ENCODE measurements around the gene GPR146. TPM values are rescaled to one million over a fixed set of nuclear protein-coding genes. Genes with fewer than 3 reads are reported as not detected.

The GPR146 gene
- total and polyA plus RNA-seq, 2 of the 8 experiments (the other 6 are each of a cell fraction or from before 2014, with no cell fraction given) = 1.8 to 2.7 TPM

GRCh38 chr7:1095621-1096155 lies 51.3 kb downstream of the GPR146 start:
- Histone ChIP-seq H3K9me3 (ENCODE audit: insufficient read depth in 2 of 2, low read depth in 1 of 2, low read length in 1 of 2) (no peaks in the 10 kb centered on the region), H2BK120ac (replicated peaks; ENCODE audit: low read depth, low read length) (no peak overlapping the region), H3K36me3 (ENCODE audit: control insufficient read depth in 2 of 4, insufficient read depth in 4 of 4, low read length in 3 of 4) (peaks cover 0 to 4% (median 0%) of the 10 kb centered on the region in 4 experiments; a peak in 3 of 8 replicates), H4K20me1 (replicated peaks in 1 of 2; ENCODE audit: control insufficient read depth in 1 of 2, insufficient read depth in 2 of 2, low read length in 2 of 2) (peaks cover 5 to 23% of the 10 kb centered on the region in 2 experiments), H3K4me3 (ENCODE audit: extremely low read depth in 1 of 4, insufficient read depth in 2 of 4, low read depth in 3 of 4, low read length in 4 of 4) (no peak overlapping the region), H3K27ac (ENCODE audit: low read depth, low read length) (no peak overlapping the region; the same call in 1 of the 2 replicates), H3K4me1 (replicated peaks in 1 of 4; ENCODE audit: control insufficient read depth in 3 of 4, insufficient read depth in 4 of 4, low read length in 3 of 4) (no peaks in the 10 kb centered on the region; a peak in 1 of 7 replicates), H2BK5ac (ENCODE audit: low read depth, low read length) (peak overlapping the region; percentile 56), H3K23ac (ENCODE audit: insufficient read length) (no peak overlapping the region), H3K79me2 (ENCODE audit: control insufficient read depth in 1 of 2, insufficient read depth in 2 of 2, low read length in 2 of 2) (peaks cover 0 to 7% of the 10 kb centered on the region in 2 experiments; a peak in 1 of 4 replicates), H2AFZ (ENCODE audit: low read length) (no peak overlapping the region), H4K8ac (ENCODE audit: extremely low read depth, insufficient read depth, low read length) (no peak overlapping the region), H3K9ac (replicated peaks in 1 of 4; ENCODE audit: extremely low read depth in 1 of 4, low read depth in 3 of 4, low read length in 3 of 4) (no peak overlapping the region), H3K4me2 (ENCODE audit: insufficient read depth in 1 of 2, low read depth in 2 of 2, low read length in 2 of 2) (no peak overlapping the region), H4K5ac (ENCODE audit: insufficient read length, low read depth, low read length) (no peak overlapping the region), H3K4ac (replicated peaks; ENCODE audit: insufficient read length, low read depth, low read length) (no peak overlapping the region), H2BK12ac (ENCODE audit: low read depth, low read length) (no peak overlapping the region), H2BK20ac (ENCODE audit: low read length) (no peak overlapping the region), H3K79me1 (ENCODE audit: low read depth, low read length) (peaks cover 18% of the 10 kb centered on the region), H3K18ac (ENCODE audit: extremely low read depth, low read length) (no peak overlapping the region), H3K27me3 (replicated peaks in 1 of 4; ENCODE audit: control insufficient read depth in 3 of 4, extremely low read depth in 1 of 4, insufficient read depth in 3 of 4, low read length in 3 of 4) (no peaks in the 10 kb centered on the region), H3K56ac (replicated peaks; ENCODE audit: insufficient read length, low read depth, low read length) (no peak overlapping the region), H2BK15ac (ENCODE audit: low read length) (no peak overlapping the region), H3K23me2 (ENCODE audit: low read depth, low read length) (no peaks in the 10 kb centered on the region), H2AK5ac (ENCODE audit: low read depth, low read length) (no peak overlapping the region), H4K91ac (replicated peaks; ENCODE audit: insufficient read length, low read length) (no peak overlapping the region), H3K14ac (ENCODE audit: insufficient read length) (no peak overlapping the region)
- 88% methylated on average over 23 of the region's 23 CpGs; no CpG with 5 or more reads in 1 of the 2 experiments for WGBS, 2 experiments (ENCODE audit: extremely low coverage in 1 of 2, insufficient coverage in 1 of 2, insufficient read length in 1 of 2, insufficient replicate concordance in 2 of 2, low coverage in 1 of 2, low lambda C conversion rate in 2 of 2, missing lambda C conversion rate in 1 of 2)
- DNase-seq (ENCODE audit: low read depth in 1 of 2, low spot score in 2 of 2) (no peak), FAIRE-seq (no peak)
- ChIA-PET CTCF (ENCODE audit: partially characterized antibody) (interaction anchor here (0.9 to 5.6 kb wide), 6 partner anchors 8 to 103 kb away, joined by 3 to 21 read pairs (median 4); partner anchors contain the start of gene GPER1), POLR2A (ENCODE audit: partially characterized antibody) (interaction anchor here (0.6 to 1.4 kb wide), 2 partner anchors 9 to 68 kb away, joined by 3 to 5 read pairs; no protein-coding TSS in a partner anchor)
- TF ChIP-seq TCF12 (IDR thresholded peaks at IDR 0.05; ENCODE audit: low read depth, low read length) = no peak
- TF ChIP-seq KDM5A (IDR thresholded peaks at IDR 0.05; ENCODE audit: low read length) = no peak
- no peak for TF ChIP-seq MAFK (IDR thresholded peaks at IDR 0.05; ENCODE audit: low read depth, low read length)
- no peak for TF ChIP-seq YY1 (IDR thresholded peaks at IDR 0.05; ENCODE audit: low read depth, low read length)
- TF ChIP-seq CREB1 (IDR thresholded peaks at IDR 0.05) = no peak
- TF ChIP-seq POU5F1 (IDR thresholded peaks at IDR 0.05; ENCODE audit: low read depth, low read length) = no peak
- no peak for TF ChIP-seq HDAC2 (IDR thresholded peaks at IDR 0.05; ENCODE audit: borderline replicate concordance in 1 of 2, low read depth in 2 of 2, low read length in 2 of 2)
- TF ChIP-seq RXRA (IDR thresholded peaks at IDR 0.05; ENCODE audit: insufficient read depth, low read depth, low read length) = no peak
- no peak for TF ChIP-seq BCL11A (IDR thresholded peaks at IDR 0.05; ENCODE audit: low read depth in 2 of 2, low read length in 2 of 2)
- TF ChIP-seq CBX5 (IDR thresholded peaks at IDR 0.05; ENCODE audit: low read depth, low read length) = no peak
- no peak for TF ChIP-seq EZH2 (IDR thresholded peaks at IDR 0.05; ENCODE audit: low read depth, low read length, severe bottlenecking)
- no peak for TF ChIP-seq SP4 (IDR thresholded peaks at IDR 0.05; ENCODE audit: low read length)
- TF ChIP-seq ATF3 (IDR thresholded peaks at IDR 0.05; ENCODE audit: insufficient read depth, low read depth, low read length) = no peak

All from H1 (cell line).